Kidney epithelial cell (primary cell): Measurements from ENCODE around the gene TCF7L2. TPM values are rescaled to one million over a fixed set of nuclear protein-coding genes. Genes with fewer than 3 reads are reported as not detected.
A peak's percentile ranks its signal among the peaks of the same experiment; 100 is the strongest.

Experiments
- DNase-seq: peaks from one replicate; pipeline ENCODE4 v3.0.0-alpha.2; 2010; ENCODE audit warnings: low read depth
- H3K27me3 ChIP-seq: 2 replicates; pipeline ENCODE4 v1.6.0; 2011; ENCODE audit warnings: low read length; ENCODE audit not compliant: control insufficient read depth, insufficient read depth
- H3K36me3 ChIP-seq: 2 replicates; pipeline ENCODE4 v1.5.1; 2011; ENCODE audit warnings: low read length; ENCODE audit not compliant: control insufficient read depth, insufficient read depth
- H3K4me3 ChIP-seq: 2 replicates; pipeline ENCODE4 v1.5.1; 2011; ENCODE audit warnings: low read depth, mild to moderate bottlenecking, control low read depth, low read length
- total RNA-seq: library from RNA; depleted of rRNA; stranded (reverse); fragments of >200 nt; gene quantifications from 2 replicates; pipeline ENCODE4 v1.2.3, GENCODE V29; 2015
- TF ChIP-seq, protein P1 (sequence below): IDR thresholded peaks from 2 replicates; pipeline ENCODE4 v1.5.1; 2011; ENCODE audit warnings: mild to moderate bottlenecking, moderate library complexity, low read length, control low read depth, inconsistent platforms; ENCODE audit not compliant: insufficient read depth, poor library complexity, severe bottlenecking

TCF7L2 gene
- total RNA-seq, 1 donor from 2014 or later, result 3.4 TPM

DNA sequence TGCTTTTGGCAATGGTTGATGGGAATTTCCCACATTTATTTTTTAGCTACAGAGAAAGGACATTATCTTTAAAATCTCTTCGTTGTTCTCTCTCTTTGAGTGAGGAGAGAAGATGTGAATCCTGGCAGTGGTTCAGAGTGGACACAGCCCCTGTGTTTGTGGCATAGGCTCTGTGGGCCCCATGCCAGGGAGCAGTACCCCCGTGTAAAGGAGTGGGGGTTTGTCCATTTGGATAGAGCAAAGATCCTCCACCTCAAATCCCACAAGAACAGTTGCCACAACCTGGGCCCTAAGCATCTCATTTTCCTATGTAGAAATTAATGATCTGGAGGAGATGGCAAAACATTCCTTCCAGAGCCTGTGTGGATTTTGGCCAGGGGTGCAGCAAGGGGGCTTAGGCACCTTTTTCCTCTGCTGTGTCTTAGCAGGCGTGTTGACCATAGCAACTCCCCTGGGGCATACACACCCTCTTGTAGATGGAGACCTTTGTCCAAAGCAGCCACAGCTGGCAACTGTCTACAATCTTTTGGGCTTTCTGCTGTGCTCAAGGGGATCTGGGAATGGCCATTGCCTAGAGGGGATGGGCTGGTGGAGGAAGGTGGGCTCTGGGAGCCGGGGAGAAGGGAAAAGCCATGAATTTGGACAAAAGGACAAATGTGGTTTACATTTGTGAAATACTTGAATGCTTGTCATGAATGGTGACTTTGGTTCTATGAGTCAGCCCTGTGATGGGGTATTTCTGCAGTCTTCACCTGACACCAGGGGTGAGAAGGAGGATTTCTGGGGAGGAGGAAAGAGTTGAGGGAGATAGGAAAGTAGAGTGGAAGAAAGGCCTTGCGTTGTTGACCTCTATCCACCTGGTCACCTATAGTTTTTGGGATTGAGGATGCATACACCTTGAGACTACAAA lies 92.0 kb downstream of the TCF7L2 start:
- Histone ChIP-seq H3K27me3 (no peaks in the 10 kb centered on the region), H3K4me3 (no peak overlapping the region), H3K36me3 (no peaks in the 10 kb centered on the region)
- TF ChIP-seq, protein P1, sequence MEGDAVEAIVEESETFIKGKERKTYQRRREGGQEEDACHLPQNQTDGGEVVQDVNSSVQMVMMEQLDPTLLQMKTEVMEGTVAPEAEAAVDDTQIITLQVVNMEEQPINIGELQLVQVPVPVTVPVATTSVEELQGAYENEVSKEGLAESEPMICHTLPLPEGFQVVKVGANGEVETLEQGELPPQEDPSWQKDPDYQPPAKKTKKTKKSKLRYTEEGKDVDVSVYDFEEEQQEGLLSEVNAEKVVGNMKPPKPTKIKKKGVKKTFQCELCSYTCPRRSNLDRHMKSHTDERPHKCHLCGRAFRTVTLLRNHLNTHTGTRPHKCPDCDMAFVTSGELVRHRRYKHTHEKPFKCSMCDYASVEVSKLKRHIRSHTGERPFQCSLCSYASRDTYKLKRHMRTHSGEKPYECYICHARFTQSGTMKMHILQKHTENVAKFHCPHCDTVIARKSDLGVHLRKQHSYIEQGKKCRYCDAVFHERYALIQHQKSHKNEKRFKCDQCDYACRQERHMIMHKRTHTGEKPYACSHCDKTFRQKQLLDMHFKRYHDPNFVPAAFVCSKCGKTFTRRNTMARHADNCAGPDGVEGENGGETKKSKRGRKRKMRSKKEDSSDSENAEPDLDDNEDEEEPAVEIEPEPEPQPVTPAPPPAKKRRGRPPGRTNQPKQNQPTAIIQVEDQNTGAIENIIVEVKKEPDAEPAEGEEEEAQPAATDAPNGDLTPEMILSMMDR, result no peak
- DNase-seq, result no peak

DNA sequence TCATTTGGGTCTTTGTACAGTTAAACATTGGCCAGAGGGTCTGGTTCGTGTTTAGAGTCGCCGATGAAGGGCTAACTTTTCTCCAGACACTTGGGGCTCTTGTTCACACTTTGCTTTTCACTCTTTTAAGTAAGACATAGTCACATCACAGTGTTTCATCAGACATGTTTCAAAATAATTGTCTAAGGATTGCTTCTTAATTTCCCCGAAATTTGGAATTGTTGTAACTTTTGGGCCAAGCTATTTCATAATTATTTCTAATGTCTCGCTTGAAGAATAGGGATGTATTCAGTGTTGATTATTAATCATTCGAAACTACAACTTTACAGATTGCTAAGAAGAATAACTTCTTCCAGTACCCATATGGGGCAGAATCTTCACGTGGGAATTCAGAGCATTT lies 92.8 kb downstream of the TCF7L2 start:
- Histone ChIP-seq H3K27me3 (no peaks in the 10 kb centered on the region), H3K4me3 (no peak overlapping the region), H3K36me3 (no peaks in the 10 kb centered on the region)
- DNase-seq, result no peak
- TF ChIP-seq, protein P1, result no peak

GRCh38 chr10:113044016-113044755 lies 94.1 kb downstream of the TCF7L2 start:
- Histone ChIP-seq H3K4me3 (no peak overlapping the region), H3K36me3 (no peaks in the 10 kb centered on the region), H3K27me3 (no peaks in the 10 kb centered on the region)
- TF ChIP-seq, protein P1, result no peak
- DNase-seq, result no peak

DNA sequence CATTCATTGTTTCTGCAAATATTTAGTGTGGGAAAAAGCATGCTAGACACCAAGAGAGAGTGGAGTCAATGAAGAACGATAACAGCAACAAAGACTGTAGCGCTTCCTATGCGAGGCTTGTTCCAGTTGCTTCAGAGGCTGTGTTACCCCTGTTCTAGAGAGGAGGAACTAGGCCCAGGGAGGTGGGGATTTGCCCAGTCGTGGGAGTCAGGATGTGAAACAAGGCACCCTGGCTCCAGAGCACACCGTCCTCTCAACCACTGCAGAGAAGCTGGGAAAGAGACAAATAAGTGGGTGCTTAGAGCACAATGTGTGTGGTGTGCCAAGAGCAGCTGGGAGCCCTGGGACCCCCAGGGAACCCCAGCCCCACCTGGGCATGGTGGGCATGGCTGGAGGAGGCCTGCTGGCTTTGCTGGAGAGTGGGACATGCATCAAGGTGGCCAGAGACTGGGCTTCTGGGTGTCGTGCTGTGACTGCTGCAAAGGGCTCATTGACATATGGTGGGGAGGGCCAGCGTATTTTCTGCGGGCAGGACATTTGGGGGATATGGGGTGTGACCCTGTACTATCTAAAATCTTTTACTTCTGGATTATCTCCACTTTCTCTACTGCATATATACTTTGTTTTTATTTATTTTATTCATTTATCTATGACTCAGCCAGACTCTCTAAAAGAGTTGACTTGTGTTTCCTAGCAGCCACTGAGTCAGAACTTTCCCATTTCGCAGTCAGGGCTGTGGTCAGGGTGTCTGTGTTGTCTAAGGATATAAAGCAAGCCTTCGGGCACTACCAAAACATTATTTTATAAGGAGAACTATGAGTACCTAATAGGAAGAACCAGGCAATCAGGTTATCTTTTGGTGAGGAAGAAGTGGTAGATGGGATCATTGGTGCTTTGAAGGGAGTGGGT lies 95.4 kb downstream of the TCF7L2 start:
- Histone ChIP-seq H3K4me3 (no peak overlapping the region), H3K27me3 (no peaks in the 10 kb centered on the region), H3K36me3 (no peaks in the 10 kb centered on the region)
- DNase-seq, result peak; percentile 81
- TF ChIP-seq, protein P1, result no peak

DNA sequence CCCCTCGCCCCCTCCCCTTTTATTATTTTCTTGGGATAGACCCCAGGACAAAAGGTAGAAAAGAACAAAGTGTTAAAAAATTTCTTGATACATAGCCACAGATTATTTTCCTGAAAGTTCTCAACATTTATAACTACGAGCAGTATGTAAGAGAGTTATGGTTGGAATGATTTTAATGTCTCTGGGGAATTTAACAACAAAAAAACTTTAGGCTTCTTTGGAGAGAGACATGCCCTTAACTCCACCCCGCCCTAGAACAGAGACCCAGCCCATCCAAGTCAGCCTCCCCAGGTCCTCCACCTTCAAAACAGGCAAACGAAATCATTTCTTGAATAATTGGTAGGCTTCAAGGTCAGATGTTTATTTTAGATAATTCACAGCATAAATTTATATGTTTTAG lies 97.1 kb downstream of the TCF7L2 start:
- Histone ChIP-seq H3K36me3 (no peaks in the 10 kb centered on the region), H3K27me3 (no peaks in the 10 kb centered on the region), H3K4me3 (no peak overlapping the region)
- DNase-seq, result no peak
- TF ChIP-seq, protein P1, result no peak
